HCT116 (cell line): ENCODE results near the gene THBS1. TPM values are rescaled to one million over a fixed set of nuclear protein-coding genes. Genes with fewer than 3 reads are reported as not detected.

Experiments
- ATAC-seq: fragments of 200-7000 bp; cut with Tn5 transposase; 2 replicates; pipeline ENCODE4 v1.9.1; 2020; ENCODE audit warnings: mild to moderate bottlenecking, moderate library complexity
- BruUV-seq: library from RNA; stranded (reverse); fragments of 400-500 nt; replicated peaks from 2 replicates; lab custom pipeline; 2021; lab: Mats Ljungman, UMichigan
- CTCF ChIA-PET: fragments of 300-600 bp; sonication (Branson Sonifier 250); formaldehyde crosslinking; loops from one replicate; lab custom pipeline; 2021; ENCODE audit warnings: antibody characterized with exemption; lab: Charles Lee
- POLR2A ChIA-PET: fragments of 300-600, 350-600 bp; sonication (Branson Sonifier 250); formaldehyde crosslinking; loops from one replicate; lab custom pipeline; 2021; ENCODE audit warnings: antibody characterized with exemption; lab: Charles Lee
- RAD21 ChIA-PET, 2 experiments: fragments of 300-600 bp; sonication (Branson Sonifier 250); formaldehyde crosslinking; loops; one replicate each; lab custom pipeline; 2023; ENCODE audit warnings: low total read pairs in 2 of 2; ENCODE audit not compliant: uncharacterized antibody in 2 of 2, unreplicated experiment in 2 of 2, low non-redundant PET in 1 of 2; lab: Charles Lee
- DNase-seq: peaks from one replicate; pipeline ENCODE4 v3.0.0-alpha.2; 2010; ENCODE audit warnings: low read depth, low spot score
- H2AFZ ChIP-seq: fragments of 200-600 bp; shearing (Covaris generic), sonication (generic); 2 replicates; pipeline ENCODE4 v1.6.1; 2017; ENCODE audit warnings: low read depth, mixed run types, mixed read lengths, antibody characterized with exemption, low read length; ENCODE audit not compliant: poor library complexity, severe bottlenecking
- H3K27ac ChIP-seq: 2 replicates; pipeline ENCODE4 v1.5.1; 2012; ENCODE audit warnings: low read depth, low read length
- H3K27me3 ChIP-seq: fragments of 200-600 bp; sonication (generic); 2 replicates; pipeline ENCODE4 v1.6.1; 2016; ENCODE audit warnings: mixed run types, low read length, mixed read lengths; ENCODE audit not compliant: insufficient read depth
- H3K36me3 ChIP-seq, 2 experiments: fragments of 200-500 bp in 1 of 2; fragments of 200-600 bp in 1 of 2; sonication (Bioruptor generic) in 1 of 2; sonication (generic) in 1 of 2; 2 replicates each; pipeline versions ENCODE4 v1.5.1 to v1.6.1; 2014 to 2016; ENCODE audit warnings: low read length in 2 of 2, inconsistent platforms in 1 of 2, mixed read lengths in 1 of 2, mixed run types in 1 of 2; ENCODE audit not compliant: insufficient read depth in 2 of 2, control insufficient read depth in 1 of 2
- H3K4me1 ChIP-seq, 2 experiments: fragments of 200-600 bp in 1 of 2; sonication (generic) in 1 of 2; 2 replicates each; pipeline versions ENCODE4 v1.5.1 to v1.6.1; 2012 to 2017; ENCODE audit warnings: low read length in 2 of 2, inconsistent platforms in 1 of 2, mild to moderate bottlenecking in 1 of 2, mixed read lengths in 1 of 2, mixed run types in 1 of 2, moderate library complexity in 1 of 2; ENCODE audit not compliant: insufficient read depth in 2 of 2, control insufficient read depth in 1 of 2
- H3K4me2 ChIP-seq: fragments of 200-600 bp; sonication (generic); 2 replicates; pipeline ENCODE4 v1.6.1; 2017; ENCODE audit warnings: mixed run types, low read length, mixed read lengths
- H3K4me3 ChIP-seq, 2 experiments: fragments of 200-600 bp in 1 of 2; sonication (generic) in 1 of 2; replicated peaks in 1 of 2; 2 replicates each; pipeline ENCODE4 v1.5.1; 2011 to 2016; ENCODE audit warnings: low read length in 2 of 2, control low read depth in 1 of 2, low read depth in 1 of 2, mild to moderate bottlenecking in 1 of 2, mixed read lengths in 1 of 2, mixed run types in 1 of 2
- H3K79me2 ChIP-seq: fragments of 200-600 bp; sonication (generic); 2 replicates; pipeline ENCODE4 v1.6.1; 2017; ENCODE audit warnings: mild to moderate bottlenecking, mixed run types, low read length, moderate library complexity, mixed read lengths; ENCODE audit not compliant: insufficient read depth
- H3K9ac ChIP-seq: fragments of 200-600 bp; sonication (generic); 2 replicates; pipeline ENCODE4 v1.6.1; 2016; ENCODE audit warnings: low read length, mixed read lengths
- H3K9me2 ChIP-seq: fragments of 200-600 bp; sonication (generic), shearing (Covaris generic); 2 replicates; pipeline ENCODE4 v1.6.1; 2017; ENCODE audit warnings: mixed run types, mild to moderate bottlenecking, moderate library complexity; ENCODE audit not compliant: insufficient read depth
- H3K9me3 ChIP-seq, 2 experiments: fragments of 200-500 bp in 1 of 2; fragments of 200-600 bp in 1 of 2; sonication (Bioruptor generic) in 1 of 2; sonication (generic) in 1 of 2; 2 replicates each; pipeline ENCODE4 v1.6.1; 2014 to 2017; ENCODE audit warnings: low read length in 2 of 2, mixed read lengths in 2 of 2, inconsistent platforms in 1 of 2, low read depth in 1 of 2, mild to moderate bottlenecking in 1 of 2, mixed run types in 1 of 2, moderate library complexity in 1 of 2; ENCODE audit not compliant: control insufficient read depth in 1 of 2, insufficient read depth in 1 of 2
- H4K20me1 ChIP-seq: fragments of 200-600 bp; sonication (generic), shearing (Covaris generic); 2 replicates; pipeline ENCODE4 v1.6.1; 2017; ENCODE audit warnings: mixed run types, mild to moderate bottlenecking, moderate library complexity; ENCODE audit not compliant: insufficient read depth
- EGR1 ChIP-seq: IDR thresholded peaks from 2 replicates; pipeline ENCODE4 v1.6.1; 2012; ENCODE audit warnings: low read depth
- EZH2 ChIP-seq: fragments of 200-600 bp; sonication (generic); IDR thresholded peaks from 2 replicates; pipeline ENCODE4 v1.6.1; 2017; ENCODE audit warnings: antibody characterized with exemption, mixed run types
- FOSL1 ChIP-seq: IDR thresholded peaks from 2 replicates; pipeline ENCODE4 v1.6.1; 2012; ENCODE audit warnings: low read depth
- POLR2A ChIP-seq: IDR thresholded peaks from 2 replicates; pipeline ENCODE4 v1.7.0; 2011; ENCODE audit warnings: borderline replicate concordance; ENCODE audit not compliant: insufficient read depth, insufficient read length; ENCODE audit errors: extremely low read depth
- RAD21 ChIP-seq: IDR thresholded peaks from 2 replicates; pipeline ENCODE4 v1.6.1; 2012; ENCODE audit warnings: low read depth, mild to moderate bottlenecking
- SIN3A ChIP-seq: IDR thresholded peaks from 2 replicates; pipeline ENCODE4 v1.6.1; 2012; ENCODE audit warnings: low read depth
- ZNF274 ChIP-seq: fragments of 200-500 bp; sonication (Bioruptor generic); IDR thresholded peaks from 2 replicates; pipeline ENCODE4 v1.6.1; 2014; ENCODE audit warnings: mild to moderate bottlenecking, low read depth, low read length, inconsistent platforms
- intact Hi-C: fragments of 100-400 bp; cut with micrococcal nuclease; formaldehyde crosslinking; loops from 2 replicates; pipeline ENCODE4 v1.10.0; 2022
- total RNA-seq: library from RNA; stranded (reverse); gene quantifications from one replicate; pipeline ENCODE4 v1.2.1, GENCODE V29; 2021; ENCODE audit not compliant: unreplicated experiment
- TF ChIP-seq, protein P1 (sequence below): IDR thresholded peaks from 2 replicates; pipeline ENCODE4 v1.6.1; 2012; ENCODE audit warnings: low read depth

THBS1 gene
- total RNA-seq, 1 experiment from 2014 or later, result 6.3 TPM

DNA sequence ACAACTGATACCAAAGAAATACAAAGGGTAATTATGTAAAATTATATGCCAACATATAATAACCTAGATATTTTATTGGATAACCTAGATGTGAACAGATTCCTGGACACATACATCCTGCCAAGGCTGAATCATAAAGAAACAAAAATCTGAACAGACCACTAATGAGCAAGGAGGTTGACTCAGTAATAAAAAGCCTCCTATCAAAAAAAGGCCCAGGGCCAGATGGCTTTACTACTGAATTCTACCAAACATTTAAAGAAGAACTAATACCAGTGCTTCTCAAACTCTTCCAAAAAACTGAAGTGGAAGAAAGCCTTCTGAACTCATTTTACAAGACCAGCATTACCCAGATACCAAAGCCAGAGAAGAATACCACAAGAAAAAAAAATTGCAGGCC is 32.4 kb downstream of the THBS1 start:
- ChIA-PET CTCF (interaction anchor here (1.4 kb wide), 1 partner anchor 143 kb away, joined by 3 read pairs; no protein-coding TSS in a partner anchor), POLR2A (no interaction called here), RAD21 (no interaction called here)
- BruUV-seq, result no TSS peak
- Histone ChIP-seq H4K20me1 (no peaks in the 10 kb centered on the region), H3K9me3 (no peaks in the 10 kb centered on the region; a peak in 1 of 4 replicates), H3K36me3 (no peaks in the 10 kb centered on the region), H3K9me2 (no peaks in the 10 kb centered on the region), H3K27me3 (no peaks in the 10 kb centered on the region), H3K4me2 (no peak overlapping the region), H3K4me3 (no peak overlapping the region), H2AFZ (no peak overlapping the region), H3K79me2 (no peaks in the 10 kb centered on the region), H3K27ac (no peak overlapping the region), H3K4me1 (peaks cover 0 to 7% of the 10 kb centered on the region in 2 experiments; a peak in 1 of 4 replicates), H3K9ac (no peak overlapping the region)
- no peak for ATAC-seq
- intact Hi-C loops, result no loop called here
- DNase-seq, result no peak
- no peak for TF ChIP-seq SIN3A
- TF ChIP-seq, protein P1, sequence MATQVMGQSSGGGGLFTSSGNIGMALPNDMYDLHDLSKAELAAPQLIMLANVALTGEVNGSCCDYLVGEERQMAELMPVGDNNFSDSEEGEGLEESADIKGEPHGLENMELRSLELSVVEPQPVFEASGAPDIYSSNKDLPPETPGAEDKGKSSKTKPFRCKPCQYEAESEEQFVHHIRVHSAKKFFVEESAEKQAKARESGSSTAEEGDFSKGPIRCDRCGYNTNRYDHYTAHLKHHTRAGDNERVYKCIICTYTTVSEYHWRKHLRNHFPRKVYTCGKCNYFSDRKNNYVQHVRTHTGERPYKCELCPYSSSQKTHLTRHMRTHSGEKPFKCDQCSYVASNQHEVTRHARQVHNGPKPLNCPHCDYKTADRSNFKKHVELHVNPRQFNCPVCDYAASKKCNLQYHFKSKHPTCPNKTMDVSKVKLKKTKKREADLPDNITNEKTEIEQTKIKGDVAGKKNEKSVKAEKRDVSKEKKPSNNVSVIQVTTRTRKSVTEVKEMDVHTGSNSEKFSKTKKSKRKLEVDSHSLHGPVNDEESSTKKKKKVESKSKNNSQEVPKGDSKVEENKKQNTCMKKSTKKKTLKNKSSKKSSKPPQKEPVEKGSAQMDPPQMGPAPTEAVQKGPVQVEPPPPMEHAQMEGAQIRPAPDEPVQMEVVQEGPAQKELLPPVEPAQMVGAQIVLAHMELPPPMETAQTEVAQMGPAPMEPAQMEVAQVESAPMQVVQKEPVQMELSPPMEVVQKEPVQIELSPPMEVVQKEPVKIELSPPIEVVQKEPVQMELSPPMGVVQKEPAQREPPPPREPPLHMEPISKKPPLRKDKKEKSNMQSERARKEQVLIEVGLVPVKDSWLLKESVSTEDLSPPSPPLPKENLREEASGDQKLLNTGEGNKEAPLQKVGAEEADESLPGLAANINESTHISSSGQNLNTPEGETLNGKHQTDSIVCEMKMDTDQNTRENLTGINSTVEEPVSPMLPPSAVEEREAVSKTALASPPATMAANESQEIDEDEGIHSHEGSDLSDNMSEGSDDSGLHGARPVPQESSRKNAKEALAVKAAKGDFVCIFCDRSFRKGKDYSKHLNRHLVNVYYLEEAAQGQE, result no peak
- TF ChIP-seq EGR1, result no peak
- no peak for TF ChIP-seq FOSL1
- TF ChIP-seq POLR2A, result no peak

DNA sequence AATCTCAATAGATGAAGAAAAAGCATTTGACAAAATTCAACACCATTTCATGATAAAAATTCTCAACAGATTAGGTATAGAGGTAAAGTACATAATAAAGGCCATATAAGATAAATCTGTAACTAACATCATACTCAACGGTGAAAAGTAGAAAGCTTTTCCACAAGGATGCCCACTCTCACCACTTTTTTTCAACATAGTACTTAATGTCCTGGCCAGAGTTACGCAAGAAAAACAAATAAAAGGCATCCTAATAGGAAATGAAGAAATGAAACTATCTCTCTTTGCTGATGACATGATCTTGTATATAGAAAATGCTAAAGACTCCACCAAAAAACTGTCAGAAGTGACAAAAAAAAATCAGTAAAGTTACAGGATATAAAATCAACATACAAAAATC is 33.0 kb downstream of the THBS1 start:
- CTCF ChIA-PET, result no interaction called here
- Histone ChIP-seq H2AFZ (no peak overlapping the region), H3K27me3 (no peaks in the 10 kb centered on the region), H3K9me3 (no peaks in the 10 kb centered on the region; a peak in 1 of 4 replicates), H3K4me2 (no peak overlapping the region), H3K4me1 (peaks cover 0 to 7% of the 10 kb centered on the region in 2 experiments; a peak in 1 of 4 replicates), H3K9ac (no peak overlapping the region), H3K4me3 (no peak overlapping the region), H3K27ac (no peak overlapping the region), H3K9me2 (no peaks in the 10 kb centered on the region), H3K36me3 (no peaks in the 10 kb centered on the region), H4K20me1 (no peaks in the 10 kb centered on the region), H3K79me2 (no peaks in the 10 kb centered on the region)
- ATAC-seq, result no peak
- no peak for TF ChIP-seq EZH2
- TF ChIP-seq RAD21, result no peak
- TF ChIP-seq, protein P1, result no peak
- TF ChIP-seq ZNF274, result no peak
- DNase-seq, result no peak
- POLR2A ChIA-PET, result no interaction called here
- intact Hi-C loops, result no loop called here
- no TSS peak for BruUV-seq
- RAD21 ChIA-PET, result no interaction called here
